NCI-H82 (cell line): Measurements from ENCODE around the gene EIF1B.

ENCODE experiments used
- DNase-seq: peaks from one replicate; lab custom pipeline; 2025; lab: John Stamatoyannopoulos, UW

EIF1B gene

DNA sequence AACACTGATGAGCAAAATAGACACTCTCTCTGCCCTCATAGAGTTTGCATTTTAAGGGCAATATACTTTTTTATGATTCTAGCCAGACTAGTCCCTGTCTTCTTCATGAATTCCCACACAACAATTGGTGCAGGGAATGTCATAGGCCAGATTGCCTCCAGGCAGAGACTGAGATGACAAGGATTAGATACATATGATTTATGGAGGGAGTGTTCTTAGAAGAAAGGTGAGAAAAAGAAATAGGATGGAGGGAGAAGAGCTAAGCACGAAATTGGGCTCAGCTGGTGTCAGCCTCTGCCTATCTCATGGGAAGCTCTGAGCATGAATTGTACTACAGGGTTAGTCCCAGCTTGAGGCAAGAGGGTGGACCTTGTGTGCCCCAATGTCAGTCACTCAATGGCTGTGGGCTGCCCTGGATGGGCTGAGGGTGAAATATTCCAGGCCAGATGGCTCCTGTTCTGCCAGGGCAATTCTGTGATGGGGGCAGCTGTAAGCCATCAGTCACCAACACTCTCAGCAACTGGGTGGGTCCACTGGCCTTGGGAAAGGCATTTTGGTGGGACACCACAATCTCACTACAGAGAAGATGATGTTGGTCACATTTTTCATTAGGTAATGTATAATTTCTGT is 31.1 kb downstream of the EIF1B start:
- DNase-seq, result no peak

GRCh38 chr3:40341671-40342070 is 32.2 kb downstream of the EIF1B start:
- no peak for DNase-seq

- DNase-seq, result no peak
Observed at GRCh38 chr3:40350529-40350928, 41.0 kb downstream of the EIF1B start.

- no peak for DNase-seq
Observed at GRCh38 chr3:40355410-40355809, 45.9 kb downstream of the EIF1B start.

DNA sequence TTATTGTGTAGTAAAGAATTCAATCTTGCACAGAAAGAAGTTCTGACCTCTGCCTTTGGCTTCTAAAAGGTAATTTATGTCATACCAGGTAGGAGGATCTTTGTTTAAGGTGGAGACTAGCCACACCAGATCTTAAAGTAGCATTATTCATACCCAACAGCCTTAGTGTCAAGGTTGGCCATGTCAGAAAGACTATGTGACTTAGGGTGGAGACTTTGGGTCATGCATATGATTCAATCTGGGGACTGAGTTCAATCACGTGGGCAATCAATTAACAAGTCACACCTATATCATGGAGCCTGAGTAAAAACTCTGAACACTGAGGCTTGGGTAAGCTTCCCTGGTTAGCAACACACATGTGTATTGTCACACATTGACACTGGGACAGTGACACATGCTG is 48.9 kb downstream of the EIF1B start:
- DNase-seq, result no peak
